ENCODE results near the gene RAB43.

The RAB43 gene

DNA sequence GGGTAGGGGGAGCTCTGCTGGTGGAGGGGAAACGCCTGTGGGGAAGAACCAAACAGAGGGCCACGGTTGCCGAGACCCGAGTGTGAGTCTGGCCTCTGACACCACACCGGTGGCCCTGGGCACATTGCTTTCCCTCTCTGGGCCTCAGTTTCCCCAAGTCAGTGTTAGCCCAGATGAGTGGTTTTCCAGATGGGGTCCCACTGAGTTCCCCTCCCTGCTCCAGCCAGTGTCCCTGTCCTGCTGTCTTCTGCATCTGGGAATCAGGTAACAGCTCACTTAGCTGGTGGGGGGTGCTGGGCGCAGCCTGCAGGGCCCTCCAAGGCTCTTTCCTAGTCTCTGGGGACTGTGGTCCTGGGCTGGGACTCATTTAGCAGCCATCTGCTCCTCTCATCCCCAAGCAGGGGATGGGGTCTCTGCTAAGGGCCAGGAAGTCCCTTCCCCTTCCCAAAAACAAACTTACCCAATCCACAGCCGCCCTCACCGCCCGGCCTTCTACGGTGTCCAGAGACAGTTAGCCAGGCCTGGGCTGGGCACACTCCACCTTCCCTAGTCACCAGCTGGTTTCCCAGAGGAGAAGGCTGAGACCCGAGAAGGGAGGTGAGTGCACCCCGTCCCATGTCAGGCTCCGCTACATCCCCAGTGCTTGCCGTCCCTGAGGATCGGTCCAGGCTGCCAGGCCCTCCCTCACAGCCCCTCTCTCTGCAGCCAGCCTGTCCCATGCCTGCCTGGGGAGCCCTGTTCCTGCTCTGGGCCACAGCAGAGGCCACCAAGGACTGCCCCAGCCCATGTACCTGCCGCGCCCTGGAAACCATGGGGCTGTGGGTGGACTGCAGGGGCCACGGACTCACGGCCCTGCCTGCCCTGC, 60.3 kb downstream of the RAB43 start:
- no peak for DNase-seq (ENCODE audit: low read depth in 2 of 2)

DNA sequence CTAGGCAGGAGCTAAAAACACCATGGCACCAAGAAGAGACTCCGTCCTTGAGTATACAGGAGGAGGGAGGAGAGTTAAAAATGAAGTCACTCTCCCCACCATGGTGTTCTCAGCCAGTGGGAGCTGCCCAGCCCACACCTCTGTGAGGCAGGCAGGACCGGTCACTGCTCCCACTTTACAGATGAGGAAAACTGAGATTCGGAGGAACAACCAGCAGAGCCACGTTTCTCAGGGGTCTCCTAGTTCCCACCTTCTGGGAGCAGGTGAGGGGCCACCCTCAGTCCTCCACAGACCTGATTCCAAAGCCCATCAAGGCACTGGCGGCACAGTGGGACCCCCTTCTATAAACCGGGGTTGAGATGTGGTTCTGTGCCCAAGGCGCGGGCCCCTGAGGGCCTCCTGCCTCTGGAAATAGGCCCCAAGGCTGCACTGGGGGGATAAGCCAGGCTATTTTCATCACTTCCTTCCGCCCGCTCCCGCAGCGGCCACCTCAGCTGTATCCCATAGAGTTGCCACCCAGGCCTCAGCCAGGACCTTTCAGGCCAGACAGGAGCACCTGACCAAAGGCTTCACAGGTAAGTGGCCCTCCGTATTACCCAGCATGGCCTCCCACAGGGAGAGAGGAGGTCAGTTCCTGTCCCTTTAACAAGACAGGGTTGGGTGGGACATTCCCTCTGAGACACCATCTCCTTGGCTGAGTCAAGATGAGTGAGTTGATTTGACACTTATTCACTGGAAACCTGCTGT, 61.2 kb downstream of the RAB43 start, which contains the start of gene GP9:
Gene GP9, plus strand, starts transcription at position 504 of the 747 bp plus-strand sequence. CDS start 961 bp downstream, outside the sequence.
- no peak for DNase-seq (ENCODE audit: low read depth in 2 of 2)

DNA sequence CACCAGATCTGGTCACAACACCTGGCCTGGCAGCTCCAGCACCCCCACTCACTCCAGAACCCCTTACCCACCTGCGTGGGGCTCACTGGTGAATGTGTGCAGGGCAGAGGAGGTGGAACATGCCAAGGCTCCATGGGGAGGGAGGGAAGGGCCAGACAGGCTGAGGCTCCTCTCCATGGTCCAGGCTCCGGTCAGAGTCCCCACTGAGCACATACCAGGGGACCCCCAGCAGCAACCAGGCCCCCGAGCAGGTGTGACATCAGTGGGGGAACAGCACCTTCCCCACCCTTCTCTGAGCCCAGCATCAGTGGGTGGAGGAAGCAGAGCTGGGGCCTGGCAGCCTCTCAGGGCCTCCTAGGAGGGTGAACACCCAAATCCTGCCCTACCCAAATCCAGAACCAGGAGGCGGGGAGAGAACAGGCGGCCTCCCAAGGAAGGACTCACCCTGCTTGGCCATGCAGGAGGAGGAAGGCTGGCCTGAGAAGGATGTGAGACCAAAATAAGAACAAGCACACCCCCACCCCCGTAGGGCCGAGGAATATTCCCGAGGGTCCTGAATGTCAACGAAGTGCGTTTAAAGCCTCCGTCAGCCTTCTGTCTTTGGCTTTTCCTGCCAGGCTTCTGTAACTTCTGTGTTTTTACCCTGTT, 62.2 kb downstream of the RAB43 start:
- no peak for DNase-seq (ENCODE audit: low read depth in 2 of 2)

DNA sequence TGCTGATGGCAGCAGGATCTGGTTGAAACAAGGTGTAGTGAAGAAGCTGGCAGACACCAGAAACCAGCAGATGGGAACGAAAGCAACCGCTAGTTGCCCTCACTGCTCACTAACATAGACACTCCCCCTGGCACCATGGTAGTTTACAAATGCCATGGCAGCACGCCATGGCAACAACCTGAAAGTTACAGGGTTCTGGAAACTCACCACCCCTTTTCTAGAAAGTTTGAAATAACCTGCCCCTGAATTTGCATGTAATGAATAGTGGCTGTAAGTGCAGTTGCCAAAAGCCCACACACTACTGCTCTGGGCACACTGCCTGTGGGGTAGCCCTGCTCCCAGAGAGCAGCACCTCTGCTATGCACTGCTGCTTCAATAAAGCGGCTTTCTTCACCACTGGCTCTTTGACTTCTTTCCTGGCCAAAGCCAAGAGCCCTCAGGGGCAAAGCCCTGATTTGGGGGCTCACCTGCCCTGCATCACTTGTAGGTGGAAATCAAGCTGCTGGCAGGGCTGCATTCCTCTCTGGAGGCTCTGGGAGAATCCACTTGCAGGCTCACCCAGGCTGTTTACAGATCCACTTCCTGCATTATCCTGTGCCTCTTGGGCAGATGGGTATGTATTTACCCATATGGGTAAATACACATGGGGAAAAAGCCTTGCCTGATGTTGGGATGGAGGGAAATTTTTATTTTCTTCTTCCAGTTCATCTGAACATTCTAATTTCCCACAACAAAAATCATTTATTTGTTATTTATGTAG, 63.0 kb downstream of the RAB43 start:
- no peak for DNase-seq (ENCODE audit: low read depth in 2 of 2)

DNA sequence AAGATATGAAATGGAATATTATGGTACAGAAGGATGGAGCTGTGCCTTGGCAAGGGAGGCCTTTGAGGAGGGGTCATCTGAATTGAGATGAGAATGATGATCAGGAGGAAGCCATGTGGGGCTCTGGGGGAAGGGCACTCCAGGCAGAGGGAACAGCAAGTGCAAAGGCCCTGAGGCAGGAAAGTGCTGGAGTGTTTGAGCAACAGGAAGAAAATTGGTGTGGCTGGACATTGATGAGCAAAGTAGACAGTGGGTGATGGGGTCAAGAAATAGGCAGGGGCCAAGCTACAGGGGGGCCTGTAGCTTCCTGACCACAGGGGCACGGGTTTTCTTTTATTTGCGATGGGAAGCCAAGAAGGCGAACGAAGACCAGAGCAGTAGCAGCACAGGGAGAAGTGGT, 64.4 kb downstream of the RAB43 start:
- DNase-seq (ENCODE audit: low read depth in 2 of 2), result no peak

DNA sequence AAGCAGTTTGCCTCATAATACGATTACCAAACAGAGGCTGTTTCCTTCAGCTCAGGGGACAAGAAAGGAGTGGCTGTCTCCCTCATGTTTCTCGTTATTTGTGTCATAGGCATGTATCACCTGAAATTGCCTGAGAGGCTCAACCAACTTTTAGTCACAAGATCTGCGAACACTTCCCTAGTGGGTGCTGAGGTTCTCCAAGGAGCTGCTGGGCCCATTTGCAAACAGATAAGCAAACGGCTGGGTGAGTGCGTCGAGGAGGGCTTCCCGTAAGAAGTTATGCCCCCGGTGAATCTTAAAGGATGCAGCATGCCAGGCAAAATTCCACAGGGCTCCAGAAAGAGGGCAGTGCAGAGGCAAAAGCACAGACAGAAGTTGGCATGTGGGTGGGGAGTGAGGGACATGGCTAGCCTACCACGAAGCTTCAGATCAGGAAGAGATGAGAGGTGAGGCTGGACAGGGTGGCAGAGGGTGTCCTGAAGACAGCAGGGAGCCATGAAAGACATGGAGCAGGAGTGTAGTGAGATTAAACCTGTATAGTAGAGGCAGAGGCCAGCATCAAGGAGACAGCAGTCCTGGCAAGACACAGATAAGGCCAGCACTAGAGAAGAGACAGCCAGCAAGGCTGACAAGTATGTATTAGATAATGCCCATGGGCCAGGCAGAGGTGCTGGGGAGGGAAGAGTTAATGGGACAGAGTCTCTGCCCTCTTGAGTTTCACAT, 65.0 kb downstream of the RAB43 start:
- DNase-seq (ENCODE audit: low read depth in 2 of 2), result no peak

DNA sequence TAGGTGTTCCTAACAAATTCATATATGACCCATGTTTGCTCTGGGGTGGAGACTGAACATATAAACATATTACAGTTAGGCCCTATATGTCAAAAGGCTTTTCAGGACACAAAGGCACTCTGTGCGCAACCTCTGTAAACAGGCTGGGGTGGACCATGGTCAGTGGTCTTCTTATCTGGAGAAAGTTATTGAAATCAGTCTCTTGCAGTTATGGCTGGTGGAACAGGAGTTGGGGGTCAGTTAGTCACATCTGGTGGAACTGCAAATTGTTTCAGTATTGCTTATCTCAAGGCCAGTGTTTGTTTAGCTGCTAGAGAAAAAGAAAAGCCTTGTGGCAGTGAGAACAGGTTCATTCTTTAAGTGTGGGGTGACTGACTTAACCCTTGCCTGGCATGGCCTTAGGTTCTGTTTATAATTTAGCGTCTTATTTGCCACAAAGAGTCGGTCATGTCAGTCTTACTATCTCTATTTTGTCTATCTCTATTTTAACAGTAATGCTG, 66.9 kb downstream of the RAB43 start:
- no peak for DNase-seq (ENCODE audit: low read depth in 2 of 2)

DNA sequence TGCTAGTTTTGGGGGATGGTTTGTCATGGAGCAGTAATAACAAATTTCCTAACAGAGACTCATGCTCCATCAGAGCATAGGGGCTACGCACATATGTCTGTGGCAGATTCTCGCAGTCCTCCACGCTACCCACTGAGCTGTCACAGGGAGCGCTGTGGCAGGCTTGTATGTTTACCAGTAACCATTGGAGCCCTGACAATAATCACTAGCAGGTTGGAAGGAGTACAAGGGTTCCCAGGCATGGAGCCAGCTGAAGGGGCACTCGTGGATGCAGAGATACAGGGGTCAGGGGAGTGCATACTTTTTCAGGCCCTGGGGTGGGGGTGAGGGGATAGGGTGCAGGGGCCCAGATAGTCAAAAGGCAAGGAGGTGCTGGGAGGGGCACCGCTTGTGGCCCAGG, 68.9 kb downstream of the RAB43 start:
- DNase-seq (ENCODE audit: low read depth in 2 of 2), result no peak

DNA sequence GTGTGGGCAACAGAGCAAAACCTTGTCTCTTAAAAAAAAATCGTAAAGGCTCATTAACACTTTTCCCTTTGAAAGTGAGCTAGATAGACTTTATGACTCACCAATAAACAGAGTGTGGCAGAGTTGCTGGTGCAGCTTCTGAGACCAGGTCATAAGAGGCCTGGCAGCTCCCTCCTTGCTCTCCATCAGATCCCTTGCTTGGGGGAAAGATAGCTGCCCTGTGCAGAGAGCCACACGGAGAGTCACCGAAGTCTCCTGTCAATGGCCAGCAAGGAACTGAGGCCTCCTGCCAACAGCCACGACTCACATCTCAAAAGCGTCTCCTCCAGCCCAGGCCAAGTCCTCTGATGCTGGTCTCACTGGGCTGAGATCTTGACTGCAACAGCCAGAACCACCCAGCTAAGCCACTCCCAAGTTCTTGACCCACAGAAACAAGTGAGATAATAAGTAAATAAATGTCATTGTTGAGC, 69.7 kb downstream of the RAB43 start:
- no peak for DNase-seq (ENCODE audit: low read depth in 2 of 2)

DNA sequence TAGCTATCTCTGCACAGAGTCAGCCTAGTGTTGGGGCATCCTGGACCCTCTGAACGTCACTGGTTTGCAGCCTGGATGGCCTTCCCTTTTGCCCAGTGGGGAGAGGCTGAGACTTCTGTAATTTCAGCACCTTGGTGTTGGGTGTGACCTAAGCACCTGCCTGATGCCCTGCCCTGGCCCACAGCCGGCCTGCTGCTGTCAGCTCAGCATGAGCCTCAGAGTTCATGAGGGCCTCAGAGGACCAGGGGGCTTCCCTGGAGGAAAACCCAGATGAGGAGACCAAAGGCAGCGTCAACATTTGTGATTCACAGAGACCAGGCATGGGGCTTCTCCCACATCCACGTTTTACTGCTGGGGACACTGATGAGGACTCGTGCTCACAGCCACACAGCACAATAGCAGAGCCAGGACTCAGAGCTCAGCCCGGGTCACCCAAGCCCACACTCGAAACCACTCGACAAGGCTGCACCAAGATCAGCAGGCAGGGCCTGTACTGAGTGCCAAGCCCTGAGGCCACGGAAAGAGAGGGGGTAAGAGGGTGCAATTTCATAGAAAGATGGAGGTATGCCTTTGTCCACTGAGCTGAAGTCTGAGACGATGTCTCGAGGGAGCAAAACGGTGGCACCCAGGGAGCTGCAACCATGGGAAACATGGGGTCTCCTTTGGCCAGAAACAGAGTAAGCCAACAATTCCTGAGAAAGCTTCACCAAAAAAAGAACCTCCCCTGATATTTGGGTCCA, 70.9 kb downstream of the RAB43 start:
- no peak for DNase-seq (ENCODE audit: low read depth in 2 of 2)

DNA sequence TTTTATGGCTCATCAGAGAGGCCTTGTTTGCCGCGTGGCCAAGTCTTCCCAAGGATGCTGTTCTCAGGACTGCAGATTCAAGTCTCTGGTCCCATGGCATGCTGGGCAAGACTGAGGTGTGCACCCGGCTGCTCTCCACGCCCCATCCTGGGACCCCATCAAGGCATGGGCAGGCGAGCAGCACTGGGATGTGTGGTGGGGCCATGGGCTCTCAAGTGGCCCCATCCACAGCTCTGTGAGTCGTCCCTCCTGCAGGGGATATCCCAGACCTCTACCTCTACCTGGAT, 74.1 kb downstream of the RAB43 start:
- DNase-seq (ENCODE audit: low read depth in 2 of 2), result no peak

DNA sequence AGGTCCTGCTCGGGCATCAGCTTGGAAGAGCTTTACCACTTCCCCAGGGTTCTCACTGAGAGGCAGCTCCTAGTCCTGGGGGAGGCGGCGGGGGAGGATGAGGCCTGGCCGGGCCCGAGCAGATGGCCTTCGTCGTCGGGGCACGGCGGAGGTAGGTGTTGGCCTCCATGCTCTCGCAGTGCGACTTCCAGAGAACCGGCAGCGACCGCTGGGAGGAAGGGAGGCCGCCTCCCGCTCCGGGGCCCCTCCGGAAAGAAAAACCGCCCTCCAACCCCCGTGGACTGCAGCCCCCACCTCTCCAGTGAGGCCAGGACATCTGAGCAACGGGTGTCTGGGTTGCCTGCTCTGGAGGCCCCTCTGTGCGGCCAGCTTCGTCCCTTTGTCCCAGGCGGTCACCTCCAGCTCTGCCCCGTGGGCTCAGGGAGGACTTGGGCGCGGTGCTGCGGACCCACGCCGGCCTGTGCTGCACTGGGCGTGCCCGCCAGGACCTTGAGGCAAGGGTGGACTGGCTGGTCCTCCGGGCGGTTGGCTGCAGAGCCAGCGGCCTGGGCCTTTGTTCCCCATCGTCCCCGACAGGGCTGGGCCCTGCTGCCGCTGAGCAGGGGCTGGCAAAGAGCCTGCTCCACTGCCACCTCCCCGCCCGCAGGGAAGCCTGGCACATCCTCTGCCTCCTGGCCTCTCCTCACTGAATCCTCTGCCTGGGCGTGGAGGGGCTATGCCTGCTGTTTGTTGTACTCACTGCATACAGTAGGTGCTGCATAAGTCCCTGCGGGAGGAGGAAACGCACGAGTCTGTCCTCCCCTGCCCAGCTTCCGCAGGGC, 74.7 kb downstream of the RAB43 start:
- no peak for DNase-seq (ENCODE audit: low read depth in 2 of 2)

DNA sequence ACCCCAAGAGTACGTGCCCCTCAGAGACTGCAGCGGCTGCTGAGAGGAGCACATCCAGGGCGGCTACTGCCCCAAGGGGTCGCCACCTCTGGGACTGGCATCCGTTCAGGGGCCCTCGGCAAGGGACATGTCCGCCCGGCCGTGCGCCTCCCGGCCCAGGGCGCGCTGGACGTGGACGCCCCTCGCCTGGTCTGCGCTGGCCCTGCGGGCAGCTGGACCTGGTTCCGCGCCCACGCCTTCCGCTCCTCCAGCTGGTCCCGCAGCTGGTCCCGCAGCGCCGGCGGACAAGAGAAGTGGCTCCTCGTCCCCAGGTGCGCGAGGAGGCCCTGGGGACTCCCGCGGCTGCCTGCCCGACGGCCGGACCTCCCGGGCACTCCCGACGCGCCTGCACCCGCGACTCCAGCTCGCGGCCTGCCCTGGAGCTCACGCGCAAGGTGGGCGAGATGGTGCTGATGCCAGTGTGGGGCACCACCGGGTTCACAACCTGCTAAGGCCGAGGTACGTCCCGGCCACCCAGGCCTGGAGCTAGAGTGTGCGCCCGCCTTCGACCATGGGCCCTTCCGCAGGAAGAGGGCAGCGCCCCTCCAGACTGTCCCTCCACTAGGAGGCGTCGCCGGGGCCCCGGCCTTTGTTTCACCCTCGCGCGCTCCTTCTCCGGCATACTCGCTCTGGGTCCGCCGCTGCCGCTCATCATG, 75.4 kb downstream of the RAB43 start:
- no peak for DNase-seq (ENCODE audit: low read depth in 2 of 2)

DNA sequence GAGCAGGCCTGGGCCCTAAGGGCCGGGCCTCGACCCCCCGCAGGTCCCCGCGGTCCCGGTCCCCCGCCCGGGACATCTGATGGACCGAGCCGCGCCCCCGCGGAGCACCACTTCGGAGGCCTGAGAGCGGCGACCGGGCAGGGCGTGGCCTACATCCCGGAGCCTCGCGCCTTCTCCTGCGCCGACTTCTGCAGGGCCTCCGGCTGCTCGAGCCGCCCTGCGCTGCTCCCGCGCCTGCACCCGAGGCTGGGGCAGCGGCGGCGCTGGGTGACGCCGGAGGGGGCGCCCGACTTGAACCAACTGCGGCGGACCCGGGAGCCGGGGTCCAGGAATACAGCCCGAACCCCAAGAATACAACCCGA, 75.9 kb downstream of the RAB43 start:
- no peak for DNase-seq (ENCODE audit: low read depth in 2 of 2)

DNA sequence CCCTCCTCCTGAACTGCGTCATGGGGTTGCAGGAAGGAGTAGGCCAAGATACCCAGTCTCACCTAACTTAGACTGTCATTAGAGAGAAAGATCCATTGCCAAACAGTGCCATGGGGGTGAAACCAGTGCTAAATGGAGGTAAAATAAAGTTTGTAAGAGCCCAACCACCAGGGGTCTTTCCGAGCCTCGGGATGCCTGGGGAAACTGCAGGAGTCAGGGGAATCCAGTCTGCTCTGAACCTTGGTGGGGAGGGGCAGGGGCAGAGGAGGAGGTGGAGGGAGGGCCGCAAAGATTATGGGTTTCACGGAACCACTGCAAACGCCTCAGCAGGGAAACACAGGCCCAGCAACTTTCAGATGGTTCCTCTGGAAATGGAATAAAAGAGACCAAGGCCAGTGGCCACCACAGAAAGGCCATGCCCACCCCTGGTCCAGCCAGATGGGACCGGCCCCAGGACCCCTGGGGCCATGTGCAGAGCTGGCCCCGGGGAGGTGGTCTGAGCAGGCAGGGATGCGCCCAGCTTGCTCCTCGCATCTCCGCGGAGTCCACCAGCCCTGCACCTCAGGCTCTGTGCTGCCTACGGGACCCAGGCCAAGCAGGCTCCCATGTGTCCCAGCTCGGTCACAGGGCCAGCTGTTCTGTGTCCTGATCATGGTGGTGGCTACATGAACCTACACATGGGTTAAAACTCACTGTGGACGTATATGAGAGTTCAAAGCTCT, 80.9 kb downstream of the RAB43 start:
- DNase-seq (ENCODE audit: low read depth in 2 of 2), result no peak

DNA sequence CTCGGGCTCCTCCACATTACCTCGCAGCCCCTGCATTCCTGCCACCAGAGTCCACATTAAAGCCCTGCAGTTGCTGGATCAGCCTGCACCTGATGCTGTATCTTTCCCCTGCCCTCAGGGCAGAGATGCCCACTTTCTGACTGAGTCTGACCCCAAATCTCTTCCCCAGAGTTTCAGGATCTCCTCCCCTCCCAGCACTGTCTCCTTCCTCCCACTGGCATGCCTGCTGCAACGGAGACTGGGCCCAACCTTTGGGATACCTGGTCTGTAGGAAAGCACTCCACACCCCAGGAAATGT, 81.6 kb downstream of the RAB43 start:
- no peak for DNase-seq (ENCODE audit: low read depth in 2 of 2)

DNA sequence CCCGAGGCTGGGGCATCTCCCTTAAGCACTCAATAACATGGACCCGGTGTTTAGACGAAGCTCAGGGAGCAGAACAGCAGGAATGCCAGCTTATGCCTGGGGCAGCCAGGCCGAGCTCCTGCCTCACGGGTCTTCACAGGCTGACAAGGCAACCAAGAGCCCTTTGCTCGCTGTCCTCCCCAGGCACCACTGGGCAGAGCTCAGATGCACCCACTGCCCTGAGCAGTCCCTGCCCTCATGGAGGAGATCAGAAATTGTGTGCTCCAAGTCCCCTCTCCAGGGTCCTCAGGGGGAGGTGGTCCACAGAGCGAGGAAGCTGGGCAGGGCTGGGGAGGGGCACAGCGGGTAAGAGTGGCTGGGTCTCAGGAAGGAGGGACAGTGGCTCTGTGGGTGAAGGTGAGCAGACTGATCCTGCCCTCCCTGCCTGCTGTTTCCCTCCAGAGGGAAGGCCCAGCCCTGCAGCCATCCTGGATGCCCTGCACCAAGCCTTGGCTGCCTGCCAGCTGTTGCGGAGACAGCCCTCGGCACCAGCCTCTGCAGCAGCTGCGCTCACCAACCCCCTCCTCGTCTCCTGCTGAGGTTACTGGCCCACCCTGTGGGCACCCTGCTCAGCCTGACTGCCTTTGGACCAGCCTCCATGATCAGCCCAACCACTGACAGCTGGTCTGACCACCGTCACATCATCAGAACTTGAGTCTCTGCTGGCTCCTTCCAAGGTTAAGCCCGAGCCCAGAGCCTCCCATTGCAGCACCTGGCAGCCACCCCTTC, 82.1 kb downstream of the RAB43 start:
- no peak for DNase-seq (ENCODE audit: low read depth in 2 of 2)
